Measurements from ENCODE around the gene ELK3.

DNA sequence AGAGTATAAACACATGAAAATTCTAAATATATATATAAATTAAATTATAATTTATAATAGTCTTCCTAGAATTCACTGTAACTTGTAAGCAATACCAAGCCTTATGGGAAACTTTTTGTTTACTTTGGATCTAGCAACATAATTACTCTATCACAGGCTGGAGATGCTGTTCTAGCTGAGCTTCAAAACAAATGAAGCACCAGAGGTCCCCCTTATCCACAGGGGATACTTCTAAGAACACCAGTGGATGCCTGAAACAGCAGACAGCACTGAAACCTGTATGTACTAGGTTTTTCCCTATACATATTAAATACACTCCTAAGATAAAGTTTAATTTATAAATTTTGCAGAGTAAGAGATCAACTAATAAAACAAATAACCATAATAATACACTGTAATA is 109.5 kb downstream of the ELK3 start:
- TF ChIP-seq RAD21 (IDR thresholded peaks at IDR 0.05; ENCODE audit: low read depth) (no peak), FOXM1 (IDR thresholded peaks at IDR 0.05; ENCODE audit: borderline replicate concordance, low read depth) (no peak), YY1 (IDR thresholded peaks at IDR 0.05; ENCODE audit: low read depth) (no peak), EP300 (IDR thresholded peaks at IDR 0.05; ENCODE audit: borderline replicate concordance) (no peak)

Measured in Ishikawa (cell line).